ENCODE results near the gene TMEM192. TPM values are rescaled to one million over a fixed set of nuclear protein-coding genes. Genes with fewer than 3 reads are reported as not detected.

Gene TMEM192
- total RNA-seq, 2 experiments from 2014 or later: 6.6 to 15.5 TPM

DNA sequence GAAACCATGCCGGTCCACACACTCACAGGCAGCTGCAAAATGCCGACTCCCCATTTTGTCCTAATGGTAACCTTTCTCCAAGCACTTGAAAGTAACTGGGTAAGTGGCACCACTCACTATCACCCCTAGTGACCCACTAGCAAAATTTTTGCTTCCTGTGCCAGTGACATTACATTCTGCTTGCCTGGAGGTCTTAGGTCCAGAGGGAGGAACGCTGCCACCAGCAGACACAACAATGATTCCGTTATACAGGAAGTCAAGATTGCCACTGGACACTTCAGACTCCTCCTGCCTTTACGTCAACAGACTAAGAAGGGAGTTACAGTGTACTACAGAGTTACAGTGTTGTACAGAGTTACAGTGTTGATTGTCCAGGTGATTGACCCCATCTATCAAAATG is 11.8 kb upstream of the TMEM192 start:
- H3K79me2 ChIP-seq (ENCODE audit: insufficient read depth, low read depth, low read length): no peaks in the 10 kb centered on the region
- DNase-seq (ENCODE audit: low spot score): no peak
- ChIA-PET CTCF (ENCODE audit: unreplicated experiment) (interaction anchor here (0.6 kb wide), 1 partner anchor 28 kb away, joined by 3 read pairs; no protein-coding TSS in a partner anchor), POLR2A (no interaction called here)
- no peak overlapping the region for H3K4me3 ChIP-seq (ENCODE audit: low read depth, low read length, poor library complexity, severe bottlenecking)
- no peaks in the 10 kb centered on the region for H3K9me2 ChIP-seq (ENCODE audit: insufficient read depth, low read length)
- H3K4me2 ChIP-seq (ENCODE audit: low read length): no peak overlapping the region
- BruUV-seq (replicated peaks): no TSS peak
- no peak for TF ChIP-seq EZH2phosphoT487 (IDR thresholded peaks at IDR 0.05; ENCODE audit: borderline replicate concordance, low read depth, low read length)
- TF ChIP-seq, protein P1, sequence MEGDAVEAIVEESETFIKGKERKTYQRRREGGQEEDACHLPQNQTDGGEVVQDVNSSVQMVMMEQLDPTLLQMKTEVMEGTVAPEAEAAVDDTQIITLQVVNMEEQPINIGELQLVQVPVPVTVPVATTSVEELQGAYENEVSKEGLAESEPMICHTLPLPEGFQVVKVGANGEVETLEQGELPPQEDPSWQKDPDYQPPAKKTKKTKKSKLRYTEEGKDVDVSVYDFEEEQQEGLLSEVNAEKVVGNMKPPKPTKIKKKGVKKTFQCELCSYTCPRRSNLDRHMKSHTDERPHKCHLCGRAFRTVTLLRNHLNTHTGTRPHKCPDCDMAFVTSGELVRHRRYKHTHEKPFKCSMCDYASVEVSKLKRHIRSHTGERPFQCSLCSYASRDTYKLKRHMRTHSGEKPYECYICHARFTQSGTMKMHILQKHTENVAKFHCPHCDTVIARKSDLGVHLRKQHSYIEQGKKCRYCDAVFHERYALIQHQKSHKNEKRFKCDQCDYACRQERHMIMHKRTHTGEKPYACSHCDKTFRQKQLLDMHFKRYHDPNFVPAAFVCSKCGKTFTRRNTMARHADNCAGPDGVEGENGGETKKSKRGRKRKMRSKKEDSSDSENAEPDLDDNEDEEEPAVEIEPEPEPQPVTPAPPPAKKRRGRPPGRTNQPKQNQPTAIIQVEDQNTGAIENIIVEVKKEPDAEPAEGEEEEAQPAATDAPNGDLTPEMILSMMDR (conservative IDR thresholded peaks at IDR 0.05; ENCODE audit: low read length): no peak
- H2AFZ ChIP-seq (ENCODE audit: low read length): no peak overlapping the region
- no peaks in the 10 kb centered on the region for H3K9me3 ChIP-seq (ENCODE audit: low read length)
- no peak overlapping the region for H3K27ac ChIP-seq (ENCODE audit: low read depth, low read length, poor library complexity, severe bottlenecking)
- H3K4me1 ChIP-seq (ENCODE audit: insufficient read depth, low read length, poor library complexity, severe bottlenecking): no peaks in the 10 kb centered on the region
- no peaks in the 10 kb centered on the region for H3K36me3 ChIP-seq (ENCODE audit: insufficient read depth, low read length)
- H4K20me1 ChIP-seq (ENCODE audit: insufficient read depth, low read length): no peaks in the 10 kb centered on the region
- intact Hi-C loops (cut with micrococcal nuclease; ENCODE audit: unreplicated experiment): no loop called here

DNA sequence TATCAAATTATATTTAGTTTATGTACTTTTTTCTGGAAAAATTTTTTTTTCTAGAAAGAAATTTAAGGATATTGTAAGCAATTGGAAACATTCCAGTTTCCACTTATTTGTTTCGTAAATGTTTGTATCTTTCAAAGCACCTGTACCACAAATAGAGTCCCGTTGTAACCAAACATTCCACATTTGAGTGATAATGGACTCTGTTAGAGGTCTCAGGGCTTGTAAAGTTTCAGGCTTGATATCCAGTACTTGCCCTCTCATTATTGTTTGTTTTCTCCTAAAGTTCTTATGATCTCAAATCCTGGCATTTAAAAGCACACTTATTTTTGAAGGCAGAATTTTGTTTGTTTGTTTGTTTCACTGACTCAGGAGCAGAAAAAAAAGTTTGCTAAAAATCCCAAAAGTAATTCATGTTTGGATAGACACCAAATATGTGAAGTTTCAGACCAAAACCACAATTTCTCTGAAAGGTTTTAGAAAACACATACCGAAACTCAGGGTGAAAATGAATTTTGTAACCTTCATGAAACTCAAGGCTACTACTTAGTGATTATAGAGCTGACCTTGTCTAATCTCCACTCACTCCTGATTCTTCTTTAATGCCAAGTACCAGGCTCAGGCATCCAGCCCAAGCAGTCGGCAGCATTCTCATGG is 5.7 kb upstream of the TMEM192 start:
- TF ChIP-seq, protein P1 (conservative IDR thresholded peaks at IDR 0.05; ENCODE audit: low read length): no peak
- no peak for TF ChIP-seq EZH2phosphoT487 (IDR thresholded peaks at IDR 0.05; ENCODE audit: borderline replicate concordance, low read depth, low read length)
- H3K9me2 ChIP-seq (ENCODE audit: insufficient read depth, low read length): no peaks in the 10 kb centered on the region
- H3K4me2 ChIP-seq (ENCODE audit: low read length): no peak overlapping the region
- peaks cover 3% of the 10 kb centered on the region for H3K4me1 ChIP-seq (ENCODE audit: insufficient read depth, low read length, poor library complexity, severe bottlenecking)
- BruUV-seq (replicated peaks): no TSS peak
- no peak overlapping the region for H3K27ac ChIP-seq (ENCODE audit: low read depth, low read length, poor library complexity, severe bottlenecking)
- DNase-seq (ENCODE audit: low spot score): no peak
- H3K9me3 ChIP-seq (ENCODE audit: low read length): no peaks in the 10 kb centered on the region
- no peaks in the 10 kb centered on the region for H4K20me1 ChIP-seq (ENCODE audit: insufficient read depth, low read length)
- H3K79me2 ChIP-seq (ENCODE audit: insufficient read depth, low read depth, low read length): no peaks in the 10 kb centered on the region
- H3K4me3 ChIP-seq (ENCODE audit: low read depth, low read length, poor library complexity, severe bottlenecking): no peak overlapping the region
- POLR2A ChIA-PET: interaction anchor here (0.6 to 0.7 kb wide), 3 partner anchors 15 to 348 kb away, joined by 3 read pairs; no protein-coding TSS in a partner anchor
- intact Hi-C loops (cut with micrococcal nuclease; ENCODE audit: unreplicated experiment): no loop called here
- no peaks in the 10 kb centered on the region for H3K36me3 ChIP-seq (ENCODE audit: insufficient read depth, low read length)
- H2AFZ ChIP-seq (ENCODE audit: low read length): no peak overlapping the region
- CTCF ChIA-PET (ENCODE audit: unreplicated experiment): no interaction called here

DNA sequence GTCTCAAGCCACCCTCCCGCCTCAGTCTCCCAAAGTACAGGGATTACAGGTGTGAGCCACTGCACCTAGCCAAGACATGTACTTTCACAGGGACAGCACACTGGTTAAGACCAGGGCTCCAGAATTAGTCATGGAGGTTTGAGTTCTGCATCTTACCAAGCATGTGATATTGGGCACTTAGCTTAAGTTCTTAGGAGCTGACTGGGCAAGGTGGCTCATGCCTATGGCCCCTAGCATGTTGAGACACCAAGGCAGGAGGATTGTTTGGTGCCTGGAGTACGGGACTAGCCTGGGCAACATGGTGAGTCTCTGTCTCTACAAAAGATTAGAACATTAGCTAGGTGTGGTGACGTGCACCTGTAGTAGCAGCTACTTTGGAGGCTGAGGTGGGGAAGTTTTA is 2.6 kb upstream of the TMEM192 start:
- H3K4me2 ChIP-seq (ENCODE audit: low read length): no peak overlapping the region
- no peak for TF ChIP-seq EZH2phosphoT487 (IDR thresholded peaks at IDR 0.05; ENCODE audit: borderline replicate concordance, low read depth, low read length)
- TF ChIP-seq, protein P1 (conservative IDR thresholded peaks at IDR 0.05; ENCODE audit: low read length): no peak

More for the DNA sequence above, 2.6 kb upstream of the TMEM192 start:
- ChIA-PET POLR2A (no interaction called here), CTCF (ENCODE audit: unreplicated experiment) (no interaction called here)
- H3K9me2 ChIP-seq (ENCODE audit: insufficient read depth, low read length): no peaks in the 10 kb centered on the region
- intact Hi-C loops (cut with micrococcal nuclease; ENCODE audit: unreplicated experiment): no loop called here
- H3K36me3 ChIP-seq (ENCODE audit: insufficient read depth, low read length): peaks cover 5% of the 10 kb centered on the region; the same call in 1 of the 2 replicates
- BruUV-seq (replicated peaks): no TSS peak
- no peak overlapping the region for H3K27ac ChIP-seq (ENCODE audit: low read depth, low read length, poor library complexity, severe bottlenecking)
- no peak overlapping the region for H2AFZ ChIP-seq (ENCODE audit: low read length)
- DNase-seq (ENCODE audit: low spot score): no peak
- peaks cover 12% of the 10 kb centered on the region for H3K4me1 ChIP-seq (ENCODE audit: insufficient read depth, low read length, poor library complexity, severe bottlenecking)
- peaks cover 14% of the 10 kb centered on the region for H3K79me2 ChIP-seq (ENCODE audit: insufficient read depth, low read depth, low read length)
- H4K20me1 ChIP-seq (ENCODE audit: insufficient read depth, low read length): no peaks in the 10 kb centered on the region
- no peak overlapping the region for H3K4me3 ChIP-seq (ENCODE audit: low read depth, low read length, poor library complexity, severe bottlenecking)
- H3K9me3 ChIP-seq (ENCODE audit: low read length): no peaks in the 10 kb centered on the region
